PC-3 (cell line): Measurements from ENCODE around the gene OR5AP2. TPM values are rescaled to one million over a fixed set of nuclear protein-coding genes. Genes with fewer than 3 reads are reported as not detected.

Experiments used
- total RNA-seq: library from RNA; depleted of rRNA; stranded (reverse); fragments of >200 nt; gene quantifications from 2 replicates; pipeline ENCODE4 v1.2.3, GENCODE V29; 2014; rRNA removed

Gene OR5AP2
- total RNA-seq, 1 experiment from 2014 or later: not detected

Other genes with a start within 250 kb of the OR5AP2 start
- not detected in 2 replicates for gene OR5AL1, start 229.7 kb downstream of the OR5AP2 start, total RNA-seq
- not detected in 2 replicates for gene OR5M3, start 169.1 kb downstream of the OR5AP2 start, total RNA-seq
- gene OR5M8, start 151.1 kb downstream of the OR5AP2 start, total RNA-seq: not detected in 2 replicates
- not detected in 2 replicates for gene OR5M11, start 99.2 kb downstream of the OR5AP2 start, total RNA-seq
- not detected in 2 replicates for gene OR5M10, start 64.7 kb downstream of the OR5AP2 start, total RNA-seq
- not detected in 2 replicates for gene OR5M1, start 27.6 kb downstream of the OR5AP2 start, total RNA-seq
- not detected in 2 replicates for gene OR5AR1, start 21.2 kb upstream of the OR5AP2 start, total RNA-seq
- not detected in 2 replicates for gene OR9G1, start 56.7 kb upstream of the OR5AP2 start, total RNA-seq
- gene OR9G4, start 106.3 kb upstream of the OR5AP2 start, total RNA-seq: not detected in 2 replicates